ENCODE results near the gene HADH. TPM values are rescaled to one million over a fixed set of nuclear protein-coding genes. Genes with fewer than 3 reads are reported as not detected.

The HADH gene
- total RNA-seq (100 to 1,000 TPM; 138 to 382 (median 217) TPM), polyA plus RNA-seq (100 to 1,000 TPM in 1 of 2 donors, 10 to 100 TPM in 1; 60.6 to 147 TPM)
- long read RNA-seq, donor 1, full-length matches to known transcripts, result 458 of 494 reads
- long read RNA-seq, donor 1, partial matches to known transcripts, result 20 of 494 reads
- long read RNA-seq, donor 1, other reads (novel, unspliced or antisense), result 16 of 494 reads
- long read RNA-seq, donor 2, full-length matches to known transcripts, result 1,407 of 1,459 reads
- long read RNA-seq, donor 2, partial matches to known transcripts, result 25 of 1,459 reads
- long read RNA-seq, donor 2, other reads (novel, unspliced or antisense), result 27 of 1,459 reads
- long read RNA-seq, donor 3, full-length matches to known transcripts, result 189 of 197 reads
- long read RNA-seq, donor 3, partial matches to known transcripts, result 6 of 197 reads
- long read RNA-seq, donor 3, other reads (novel, unspliced or antisense), result 2 of 197 reads

- H3K9me3 ChIP-seq, result no peaks in the 10 kb centered on the region
- peak; percentile 94 to 97 (median 95) for DNase-seq
- ATAC-seq, result peak; percentile 98 to 99 (median 98)
- H3K27me3 ChIP-seq, result no peaks in the 10 kb centered on the region
- peak; percentile 95 to 98 for TF ChIP-seq POLR2A (IDR thresholded peaks at IDR 0.05)
- no peak for TF ChIP-seq CTCF (IDR thresholded peaks at IDR 0.05)
- H3K27ac ChIP-seq, result peak within 1 kb of the TSS; percentile 77 to 97 (median 94)
- peaks cover 0 to 57% (median 33%) of the 10 kb centered on the region in 12 donors for H3K4me1 ChIP-seq
- 0 to 1% (median 0%) methylated on average over 11 to 78 of the region's 78 CpGs for WGBS, 4 donors
- H3K4me3 ChIP-seq, result peak within 1 kb of the TSS; percentile 62 to 92 (median 84)
- intact Hi-C loops (cut with DNase I), result loop anchor here in 8 of 10 donors (1.0 to 10.0 kb wide), 8 partner anchors 55 to 267 kb away; partner anchors contain the start of genes CYP2U1 (in 8 of the 8), SGMS2 (in 2 of the 8) and PAPSS1 (in 1 of the 8)
- no peaks in the 10 kb centered on the region for H3K36me3 ChIP-seq
These were observed at the start of gene HADH for GRCh38 chr4:107989537-107990386. HADH (plus strand) TSS chr4:107989889; CDS start chr4:107989933, 44 bp downstream.

GRCh38 chr4:107945809-107946208, 43.9 kb upstream of the HADH start:
- peaks cover 0 to 7% (median 0%) of the 10 kb centered on the region in 12 donors for H3K9me3 ChIP-seq
- peaks cover 0 to 61% (median 25%) of the 10 kb centered on the region in 9 donors for H3K36me3 ChIP-seq
- no peak for ATAC-seq
- H3K27ac ChIP-seq, result no peak overlapping the region
- no peak for DNase-seq
- no peaks in the 10 kb centered on the region for H3K27me3 ChIP-seq
- TF ChIP-seq POLR2A (IDR thresholded peaks at IDR 0.05) (no peak), CTCF (IDR thresholded peaks at IDR 0.05) (no peak)
- 95 to 99% (median 97%) methylated on average over 3 of the region's 3 CpGs for WGBS, 4 donors
- H3K4me3 ChIP-seq, result no peak overlapping the region
- H3K4me1 ChIP-seq, result no peaks in the 10 kb centered on the region
- intact Hi-C loops (cut with DNase I), result no loop called here

- H3K4me3 ChIP-seq, result no peak overlapping the region
- no peaks in the 10 kb centered on the region for H3K27me3 ChIP-seq
- 90 to 95% (median 94%) methylated on average over 2 of the region's 2 CpGs for WGBS, 4 donors
- no peaks in the 10 kb centered on the region for H3K4me1 ChIP-seq
- intact Hi-C loops (cut with DNase I), result no loop called here
- no peak overlapping the region for H3K27ac ChIP-seq
- no peak for ATAC-seq
- H3K36me3 ChIP-seq, result peaks cover 0 to 77% (median 25%) of the 10 kb centered on the region in 9 donors
- no peak for DNase-seq
- H3K9me3 ChIP-seq, result peaks cover 0 to 7% (median 0%) of the 10 kb centered on the region in 12 donors
- TF ChIP-seq CTCF (IDR thresholded peaks at IDR 0.05) (no peak), POLR2A (IDR thresholded peaks at IDR 0.05) (no peak)
These were observed 38.7 kb upstream of the HADH start for GRCh38 chr4:107950746-107951540.

All from heart left ventricle (tissue), 16 donors.